ENCODE data around the gene CCNY. TPM values are rescaled to one million over a fixed set of nuclear protein-coding genes. Genes with fewer than 3 reads are reported as not detected.

Gene CCNY
- total RNA-seq, 1 experiment from 2014 or later, result 51.9 TPM

DNA sequence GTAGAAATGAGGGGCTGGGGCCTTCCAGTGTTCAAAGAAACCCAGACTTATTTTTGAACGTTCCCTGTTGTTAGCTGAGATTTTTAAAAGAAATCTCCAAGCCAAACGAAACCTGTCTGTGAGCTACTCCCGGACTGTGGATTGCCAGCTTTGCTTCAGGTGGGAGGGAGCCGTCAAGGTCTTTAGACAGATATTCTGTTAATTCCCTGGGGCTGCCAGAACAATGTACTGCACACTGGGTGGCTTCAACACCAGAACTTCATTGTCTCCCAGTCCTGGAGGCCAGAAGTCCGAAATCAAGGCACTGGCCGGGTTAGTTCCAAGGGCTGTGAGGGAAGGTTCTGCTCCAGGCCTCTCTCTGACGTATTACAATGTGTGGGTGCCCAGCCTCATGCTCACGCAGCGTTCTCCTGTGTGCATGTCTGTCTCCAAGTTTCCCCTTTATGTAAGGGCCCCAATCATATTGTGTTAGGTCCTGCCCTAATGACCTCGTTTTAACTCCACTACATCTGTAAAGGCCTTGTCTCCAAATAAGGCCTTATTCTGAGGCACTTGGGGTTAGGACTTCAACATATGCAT lies 208.9 kb downstream of the CCNY start:
- no peak overlapping the region for H3K4me3 ChIP-seq (ENCODE audit: low read depth in 2 of 2, low read length in 2 of 2)
- H3K36me3 ChIP-seq (ENCODE audit: control insufficient read depth, insufficient read depth, low read length), result no peaks in the 10 kb centered on the region
- intact Hi-C loops (cut with micrococcal nuclease; ENCODE audit: unreplicated experiment) (no loop called here), in situ Hi-C loops (cut with HindIII; ENCODE audit: low pct_unique_long_range_greater_than_20kb, low sequenced_read_pairs) (no loop called here)
- no peaks in the 10 kb centered on the region for H3K9me3 ChIP-seq (ENCODE audit: control insufficient read depth, insufficient read depth, low read depth, low read length)
- ChIA-PET POLR2A (no interaction called here), CTCF (no interaction called here)
- no peak for TF ChIP-seq SIN3A (IDR thresholded peaks at IDR 0.05; ENCODE audit: borderline replicate concordance, insufficient read depth, low read depth, low read length)
- TF ChIP-seq, protein P1, sequence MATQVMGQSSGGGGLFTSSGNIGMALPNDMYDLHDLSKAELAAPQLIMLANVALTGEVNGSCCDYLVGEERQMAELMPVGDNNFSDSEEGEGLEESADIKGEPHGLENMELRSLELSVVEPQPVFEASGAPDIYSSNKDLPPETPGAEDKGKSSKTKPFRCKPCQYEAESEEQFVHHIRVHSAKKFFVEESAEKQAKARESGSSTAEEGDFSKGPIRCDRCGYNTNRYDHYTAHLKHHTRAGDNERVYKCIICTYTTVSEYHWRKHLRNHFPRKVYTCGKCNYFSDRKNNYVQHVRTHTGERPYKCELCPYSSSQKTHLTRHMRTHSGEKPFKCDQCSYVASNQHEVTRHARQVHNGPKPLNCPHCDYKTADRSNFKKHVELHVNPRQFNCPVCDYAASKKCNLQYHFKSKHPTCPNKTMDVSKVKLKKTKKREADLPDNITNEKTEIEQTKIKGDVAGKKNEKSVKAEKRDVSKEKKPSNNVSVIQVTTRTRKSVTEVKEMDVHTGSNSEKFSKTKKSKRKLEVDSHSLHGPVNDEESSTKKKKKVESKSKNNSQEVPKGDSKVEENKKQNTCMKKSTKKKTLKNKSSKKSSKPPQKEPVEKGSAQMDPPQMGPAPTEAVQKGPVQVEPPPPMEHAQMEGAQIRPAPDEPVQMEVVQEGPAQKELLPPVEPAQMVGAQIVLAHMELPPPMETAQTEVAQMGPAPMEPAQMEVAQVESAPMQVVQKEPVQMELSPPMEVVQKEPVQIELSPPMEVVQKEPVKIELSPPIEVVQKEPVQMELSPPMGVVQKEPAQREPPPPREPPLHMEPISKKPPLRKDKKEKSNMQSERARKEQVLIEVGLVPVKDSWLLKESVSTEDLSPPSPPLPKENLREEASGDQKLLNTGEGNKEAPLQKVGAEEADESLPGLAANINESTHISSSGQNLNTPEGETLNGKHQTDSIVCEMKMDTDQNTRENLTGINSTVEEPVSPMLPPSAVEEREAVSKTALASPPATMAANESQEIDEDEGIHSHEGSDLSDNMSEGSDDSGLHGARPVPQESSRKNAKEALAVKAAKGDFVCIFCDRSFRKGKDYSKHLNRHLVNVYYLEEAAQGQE (IDR thresholded peaks at IDR 0.05; ENCODE audit: insufficient read depth in 1 of 2, low read depth in 2 of 2, low read length in 1 of 2), result no peak
- no peak for ATAC-seq
- DNase-seq (ENCODE audit: low read depth, low spot score), result no peak
- H3K4me1 ChIP-seq (ENCODE audit: control insufficient read depth, insufficient read depth, low read length), result peaks cover 12% of the 10 kb centered on the region
- BruUV-seq (replicated peaks), result no TSS peak
- no peak overlapping the region for H3K27ac ChIP-seq (ENCODE audit: low read length)
- H3K27me3 ChIP-seq (ENCODE audit: control insufficient read depth, insufficient read depth, low read length), result no peaks in the 10 kb centered on the region

DNA sequence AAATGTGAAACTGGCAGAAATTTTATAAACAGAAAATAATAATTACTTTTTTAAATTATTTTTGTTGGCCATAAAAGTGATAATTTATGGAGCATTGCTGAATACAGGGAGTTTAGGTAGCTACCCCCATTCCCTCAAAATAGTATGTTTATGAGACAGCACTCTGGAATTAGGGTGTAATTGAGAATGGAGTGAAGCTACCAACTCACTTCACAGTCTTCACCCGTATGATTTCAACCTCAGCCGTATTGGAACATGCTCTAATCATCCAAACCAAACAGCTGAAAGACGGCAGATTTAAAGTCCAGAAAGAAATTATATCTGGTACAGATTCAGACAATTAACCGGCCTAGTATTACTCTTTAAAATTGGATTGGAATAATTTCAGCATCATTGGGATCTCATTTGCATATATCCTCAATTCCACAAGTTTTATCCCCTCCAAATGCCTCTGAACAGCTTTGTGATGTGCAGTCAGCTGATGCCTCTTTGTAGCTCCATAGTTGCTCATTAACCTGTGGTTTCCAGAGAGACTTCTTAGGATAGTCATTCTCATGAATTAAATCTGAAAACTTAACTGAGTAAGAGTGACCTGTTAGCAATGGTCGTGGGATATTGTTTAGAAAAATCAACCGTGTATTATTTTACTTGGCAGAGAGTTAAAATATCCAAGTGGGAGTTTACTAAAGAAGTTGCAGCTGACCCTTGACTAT lies 209.7 kb downstream of the CCNY start:
- no TSS peak for BruUV-seq (replicated peaks)
- Histone ChIP-seq H3K27me3 (ENCODE audit: control insufficient read depth, insufficient read depth, low read length) (no peaks in the 10 kb centered on the region), H3K9me3 (ENCODE audit: control insufficient read depth, insufficient read depth, low read depth, low read length) (no peaks in the 10 kb centered on the region), H3K27ac (ENCODE audit: low read length) (no peak overlapping the region), H3K4me1 (ENCODE audit: control insufficient read depth, insufficient read depth, low read length) (peaks cover 12% of the 10 kb centered on the region), H3K4me3 (ENCODE audit: low read depth in 2 of 2, low read length in 2 of 2) (no peak overlapping the region), H3K36me3 (ENCODE audit: control insufficient read depth, insufficient read depth, low read length) (no peaks in the 10 kb centered on the region)
- ATAC-seq (no peak), DNase-seq (ENCODE audit: low read depth, low spot score) (no peak)
- TF ChIP-seq, protein P1 (IDR thresholded peaks at IDR 0.05; ENCODE audit: insufficient read depth in 1 of 2, low read depth in 2 of 2, low read length in 1 of 2), result no peak
- no peak for TF ChIP-seq POLR2AphosphoS5 (IDR thresholded peaks at IDR 0.05; ENCODE audit: low read depth, low read length)
- TF ChIP-seq, protein P2, sequence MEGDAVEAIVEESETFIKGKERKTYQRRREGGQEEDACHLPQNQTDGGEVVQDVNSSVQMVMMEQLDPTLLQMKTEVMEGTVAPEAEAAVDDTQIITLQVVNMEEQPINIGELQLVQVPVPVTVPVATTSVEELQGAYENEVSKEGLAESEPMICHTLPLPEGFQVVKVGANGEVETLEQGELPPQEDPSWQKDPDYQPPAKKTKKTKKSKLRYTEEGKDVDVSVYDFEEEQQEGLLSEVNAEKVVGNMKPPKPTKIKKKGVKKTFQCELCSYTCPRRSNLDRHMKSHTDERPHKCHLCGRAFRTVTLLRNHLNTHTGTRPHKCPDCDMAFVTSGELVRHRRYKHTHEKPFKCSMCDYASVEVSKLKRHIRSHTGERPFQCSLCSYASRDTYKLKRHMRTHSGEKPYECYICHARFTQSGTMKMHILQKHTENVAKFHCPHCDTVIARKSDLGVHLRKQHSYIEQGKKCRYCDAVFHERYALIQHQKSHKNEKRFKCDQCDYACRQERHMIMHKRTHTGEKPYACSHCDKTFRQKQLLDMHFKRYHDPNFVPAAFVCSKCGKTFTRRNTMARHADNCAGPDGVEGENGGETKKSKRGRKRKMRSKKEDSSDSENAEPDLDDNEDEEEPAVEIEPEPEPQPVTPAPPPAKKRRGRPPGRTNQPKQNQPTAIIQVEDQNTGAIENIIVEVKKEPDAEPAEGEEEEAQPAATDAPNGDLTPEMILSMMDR (IDR thresholded peaks at IDR 0.05), result no peak
- CTCF ChIA-PET, result interaction anchor here (1.0 kb wide), 1 partner anchor 16 kb away, joined by 4 read pairs; no protein-coding TSS in a partner anchor
- intact Hi-C loops (cut with micrococcal nuclease; ENCODE audit: unreplicated experiment), result no loop called here
- in situ Hi-C loops (cut with HindIII; ENCODE audit: low pct_unique_long_range_greater_than_20kb, low sequenced_read_pairs), result no loop called here
- POLR2A ChIA-PET, result no interaction called here

All from Panc1 (cell line).